A549 (cell line): Measurements from ENCODE around the gene PRAMEF1. TPM values are rescaled to one million over a fixed set of nuclear protein-coding genes. Genes with fewer than 3 reads are reported as not detected.

Experiments used
- ATAC-seq, 2 experiments: fragments of 200-7000 bp in 1 of 2; fragments of >200 bp in 1 of 2; cut with Nextera tagmentation in 1 of 2; cut with Tn5 transposase in 1 of 2; 3 replicates each; pipeline versions ENCODE4 v1.8.0 to v1.9.1; 2018 to 2020; ENCODE audit warnings: mild to moderate bottlenecking in 1 of 2, moderate library complexity in 1 of 2
- CTCF ChIA-PET: fragments of 300-600 bp; sonication (Branson Sonifier 250); formaldehyde crosslinking; extraction: SDS; loops from one replicate; lab custom pipeline; 2021; ENCODE audit warnings: antibody characterized with exemption, inconsistent platforms; lab: Yijun Ruan, JAX
- POLR2A ChIA-PET: fragments of 350-600 bp; formaldehyde crosslinking; extraction: SDS; loops from one replicate; lab custom pipeline; 2021; ENCODE audit warnings: antibody characterized with exemption, inconsistent platforms; lab: Yijun Ruan, JAX
- DNase-seq, 2 experiments: peaks; one replicate each; pipeline versions ENCODE4 v3.0.0 to v3.0.0-alpha.2; 2011 to 2016; ENCODE audit warnings: low read depth in 1 of 2, low spot score in 1 of 2
- FAIRE-seq: peaks from 2 replicates; lab custom pipeline; 2011; peaks lifted over from hg19 to GRCh38; lab: Jason Lieb, UNC
- H3K27ac ChIP-seq, 2 experiments: fragments of >200 bp; sonication (Bioruptor Twin); formaldehyde crosslinking; 3 replicates each; pipeline ENCODE4 v1.5.1; 2016 to 2017
- H3K4me1 ChIP-seq: fragments of >200 bp; sonication (Bioruptor Twin); formaldehyde crosslinking; 3 replicates; pipeline ENCODE4 v1.6.1; 2016
- H3K4me2 ChIP-seq: fragments of >200 bp; sonication (Bioruptor Twin); formaldehyde crosslinking; 3 replicates; pipeline ENCODE4 v1.6.1; 2016
- H3K4me3 ChIP-seq: fragments of >200 bp; sonication (Bioruptor Twin); formaldehyde crosslinking; 3 replicates; pipeline ENCODE4 v1.5.1; 2016
- H3K9me3 ChIP-seq: fragments of >200 bp; sonication (Bioruptor Twin); formaldehyde crosslinking; 3 replicates; pipeline ENCODE4 v1.6.1; 2016
- BHLHE40 ChIP-seq: IDR thresholded peaks from 2 replicates; pipeline ENCODE4 v1.6.1; 2012; ENCODE audit warnings: low read depth, low read length, inconsistent platforms
- CBX2 ChIP-seq: fragments of 200-600 bp; sonication (generic); IDR thresholded peaks from 2 replicates; pipeline ENCODE4 v1.6.1; 2016; ENCODE audit warnings: low read depth, mild to moderate bottlenecking, borderline replicate concordance
- CEBPB ChIP-seq, 2 experiments: fragments of >200 bp in 1 of 2; sonication (Bioruptor Twin) in 1 of 2; formaldehyde crosslinking in 1 of 2; IDR thresholded peaks; 2 replicates each; pipeline ENCODE4 v1.6.1; 2012 to 2016
- CHD2 ChIP-seq: fragments of 150-350 bp; IDR thresholded peaks from 2 replicates; pipeline ENCODE4 v1.6.1; 2014; ENCODE audit warnings: low read length; ENCODE audit not compliant: partially characterized antibody
- EHMT2 ChIP-seq: fragments of 200-600 bp; sonication (generic); IDR thresholded peaks from 2 replicates; pipeline ENCODE4 v1.6.1; 2016; ENCODE audit warnings: antibody characterized with exemption, low read depth, mild to moderate bottlenecking, moderate library complexity
- KDM5A ChIP-seq: fragments of 200-600 bp; sonication (generic); IDR thresholded peaks from 2 replicates; pipeline ENCODE4 v1.6.1; 2016; ENCODE audit warnings: antibody characterized with exemption, mild to moderate bottlenecking
- MAFK ChIP-seq: fragments of 450-650 bp; IDR thresholded peaks from 2 replicates; pipeline ENCODE4 v1.6.1; 2014; ENCODE audit not compliant: partially characterized antibody
- MYC ChIP-seq: IDR thresholded peaks from 2 replicates; pipeline ENCODE4 v1.6.1; 2012; ENCODE audit warnings: mild to moderate bottlenecking, inconsistent platforms, low read length, improper control_type of control experiment, borderline replicate concordance
- NFE2L2 ChIP-seq: fragments of 150-350 bp; conservative IDR thresholded peaks from 2 replicates; pipeline ENCODE4 v1.6.1; 2014; ENCODE audit warnings: low read length
- NPAS2 ChIP-seq: fragments of 250-450 bp; sonication (Bioruptor Pico); IDR thresholded peaks from 2 replicates; pipeline ENCODE4 v1.8.0; 2022; ENCODE audit warnings: mild to moderate bottlenecking, moderate library complexity, borderline replicate concordance
- NR3C1 ChIP-seq: fragments of >200 bp; sonication (Bioruptor Twin); formaldehyde crosslinking; IDR thresholded peaks from 3 replicates; pipeline ENCODE4 v1.6.1; 2017
- POLR2A ChIP-seq: IDR thresholded peaks from 2 replicates; pipeline ENCODE4 v1.6.1; 2012; ENCODE audit warnings: mild to moderate bottlenecking, low read length
- POLR2AphosphoS2 ChIP-seq: conservative IDR thresholded peaks from 2 replicates; pipeline ENCODE4 v1.6.1; 2012; ENCODE audit warnings: low read length, improper control_type of control experiment, inconsistent platforms
- RAD21 ChIP-seq, 2 experiments: fragments of >200 bp in 1 of 2; sonication (Bioruptor Twin) in 1 of 2; formaldehyde crosslinking in 1 of 2; IDR thresholded peaks in 1 of 2; conservative IDR thresholded peaks in 1 of 2; 2 replicates in 1 of 2; 3 replicates in 1 of 2; pipeline ENCODE4 v1.6.1; 2012 to 2018; ENCODE audit warnings: inconsistent platforms in 1 of 2
- RARB ChIP-seq: fragments of 250-450 bp; sonication (Bioruptor Pico); IDR thresholded peaks from 2 replicates; pipeline ENCODE4 v1.8.0; 2021; ENCODE audit warnings: mild to moderate bottlenecking, moderate library complexity
- SREBF2 ChIP-seq: fragments of 450-650 bp; IDR thresholded peaks from 2 replicates; pipeline ENCODE4 v1.6.1; 2014; ENCODE audit warnings: mild to moderate bottlenecking, moderate library complexity
- ZC3H11A ChIP-seq: fragments of 450-650 bp; IDR thresholded peaks from 2 replicates; pipeline ENCODE4 v1.6.1; 2014; ENCODE audit warnings: antibody characterized with exemption, mild to moderate bottlenecking
- ZFP36 ChIP-seq: fragments of 450-650 bp; IDR thresholded peaks from 2 replicates; pipeline ENCODE4 v1.6.1; 2014; ENCODE audit warnings: borderline replicate concordance; ENCODE audit not compliant: partially characterized antibody
- ZNF302 ChIP-seq: fragments of 250-450 bp; sonication (Bioruptor Pico); IDR thresholded peaks from 2 replicates; pipeline ENCODE4 v1.9.0; 2021; ENCODE audit warnings: inconsistent platforms, mild to moderate bottlenecking, moderate library complexity
- WGBS: methylation state at CpG from one replicate; pipeline ENCODE4 v1.1.6; 2017; ENCODE audit errors: missing lambda C conversion rate; 5-methylcytosine and 5-hydroxymethylcytosine counted together
- polyA plus RNA-seq, 4 experiments: library from polyadenylated mRNA; depleted of rRNA in 3 of 4; stranded (reverse); fragments of >200 nt; fragmentation: RNase III in 1 of 4; extraction: RNeasy Plus Mini Kit Qiagen cat#74134 plus additional on column Dnase treatment in 1 of 4; gene quantifications; 2 replicates in 3 of 4; 3 replicates in 1 of 4; pipeline ENCODE4 v1.2.3, GENCODE V29; 2011 to 2017
- TF ChIP-seq, protein P1 (sequence below): fragments of 250-450 bp; sonication (Bioruptor Pico); IDR thresholded peaks from 2 replicates; pipeline ENCODE4 v1.5.0; 2020; ENCODE audit warnings: low read depth, mild to moderate bottlenecking, moderate library complexity
- TF ChIP-seq, protein P2 (sequence below): IDR thresholded peaks from 2 replicates; pipeline ENCODE4 v1.6.1; 2012
- TF ChIP-seq, protein P3 (sequence below): fragments of 150-350 bp; IDR thresholded peaks from 2 replicates; pipeline ENCODE4 v1.6.1; 2014; ENCODE audit warnings: low read depth, mild to moderate bottlenecking, low read length
- TF ChIP-seq, protein P4 (sequence below): fragments of 450-650 bp; IDR thresholded peaks from 2 replicates; pipeline ENCODE4 v1.6.1; 2014; ENCODE audit warnings: antibody characterized with exemption
- TF ChIP-seq, protein P5 (sequence below): fragments of 250-450 bp; sonication (Bioruptor Pico); IDR thresholded peaks from 2 replicates; pipeline ENCODE4 v1.5.0; 2021; ENCODE audit warnings: mild to moderate bottlenecking, moderate library complexity, borderline replicate concordance

PRAMEF1 gene
- polyA plus RNA-seq, 2 of the 4 experiments (the other 2 are of a cell fraction), result not detected

DNA sequence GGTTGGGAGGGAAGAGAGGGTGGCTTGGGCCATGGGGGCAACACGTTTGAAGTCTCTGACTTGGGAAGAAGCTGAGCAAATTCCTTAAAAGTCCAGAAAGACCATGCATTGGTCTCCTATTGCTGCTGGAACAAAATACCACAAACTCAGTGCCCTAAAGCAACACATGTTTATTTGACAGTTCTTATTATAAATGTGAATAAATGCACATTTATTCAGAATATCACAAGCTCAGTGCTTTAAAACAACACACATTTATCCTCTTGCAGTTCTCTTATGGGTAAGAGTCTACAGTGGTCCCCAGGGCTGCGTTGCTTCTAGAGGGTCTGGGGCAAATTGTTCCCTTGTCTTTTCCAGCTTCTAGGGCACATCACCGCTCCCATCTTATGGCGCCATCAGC is 27.7 kb upstream of the PRAMEF1 start:
- Histone ChIP-seq H3K4me2 (no peak overlapping the region), H3K9me3 (no peaks in the 10 kb centered on the region), H3K4me1 (no peaks in the 10 kb centered on the region), H3K27ac (no peak overlapping the region), H3K4me3 (no peak overlapping the region)
- ATAC-seq (no peak), FAIRE-seq (no peak), DNase-seq (no peak)
- TF ChIP-seq ZNF302 (CRISPR knock-in tag) (no peak), RAD21 (conservative IDR thresholded peaks at IDR 0.05 in 1 of 2, IDR thresholded peaks at IDR 0.05 in 1 of 2) (no peak), CEBPB (IDR thresholded peaks at IDR 0.05) (no peak), POLR2A (no peak), MAFK (no peak), ZFP36 (no peak), CBX2 (no peak)
- ChIA-PET POLR2A (no interaction called here), CTCF (no interaction called here)
- WGBS, result 49% methylated on average over 4 of the region's 4 CpGs

DNA sequence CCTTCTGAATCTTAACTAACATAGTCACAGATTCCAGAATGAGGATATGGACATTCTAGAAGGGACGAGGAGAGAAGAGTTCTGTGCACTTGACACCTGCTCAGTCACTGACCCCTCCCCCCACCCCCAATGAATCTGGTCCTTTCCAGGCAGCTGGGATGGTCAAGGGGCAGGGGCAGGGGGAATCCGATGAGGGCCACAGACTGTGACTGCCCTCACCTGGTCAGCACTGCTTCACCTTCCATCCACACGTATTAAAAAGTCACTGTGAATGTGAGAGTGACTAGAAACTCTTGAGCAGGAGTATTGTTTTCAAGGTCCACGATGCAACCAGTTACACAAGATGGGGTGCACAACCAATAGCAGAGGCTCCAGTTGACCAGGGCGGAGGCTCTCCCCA is 27.2 kb upstream of the PRAMEF1 start:
- Histone ChIP-seq H3K4me1 (no peaks in the 10 kb centered on the region), H3K27ac (no peak overlapping the region), H3K4me2 (no peak overlapping the region), H3K9me3 (no peaks in the 10 kb centered on the region), H3K4me3 (no peak overlapping the region)
- POLR2A ChIA-PET, result no interaction called here
- no peak for DNase-seq
- no peak for FAIRE-seq
- TF ChIP-seq EHMT2, result no peak
- TF ChIP-seq SREBF2, result no peak
- TF ChIP-seq RAD21 (conservative IDR thresholded peaks at IDR 0.05 in 1 of 2, IDR thresholded peaks at IDR 0.05 in 1 of 2), result no peak
- no peak for TF ChIP-seq ZC3H11A
- TF ChIP-seq CHD2, result no peak
- TF ChIP-seq POLR2AphosphoS2, result no peak
- no peak for TF ChIP-seq BHLHE40
- no peak for TF ChIP-seq NPAS2 (CRISPR knock-in tag)
- TF ChIP-seq, protein P1, sequence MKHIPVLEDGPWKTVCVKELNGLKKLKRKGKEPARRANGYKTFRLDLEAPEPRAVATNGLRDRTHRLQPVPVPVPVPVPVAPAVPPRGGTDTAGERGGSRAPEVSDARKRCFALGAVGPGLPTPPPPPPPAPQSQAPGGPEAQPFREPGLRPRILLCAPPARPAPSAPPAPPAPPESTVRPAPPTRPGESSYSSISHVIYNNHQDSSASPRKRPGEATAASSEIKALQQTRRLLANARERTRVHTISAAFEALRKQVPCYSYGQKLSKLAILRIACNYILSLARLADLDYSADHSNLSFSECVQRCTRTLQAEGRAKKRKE (CRISPR knock-in tag), result no peak
- TF ChIP-seq, protein P2, sequence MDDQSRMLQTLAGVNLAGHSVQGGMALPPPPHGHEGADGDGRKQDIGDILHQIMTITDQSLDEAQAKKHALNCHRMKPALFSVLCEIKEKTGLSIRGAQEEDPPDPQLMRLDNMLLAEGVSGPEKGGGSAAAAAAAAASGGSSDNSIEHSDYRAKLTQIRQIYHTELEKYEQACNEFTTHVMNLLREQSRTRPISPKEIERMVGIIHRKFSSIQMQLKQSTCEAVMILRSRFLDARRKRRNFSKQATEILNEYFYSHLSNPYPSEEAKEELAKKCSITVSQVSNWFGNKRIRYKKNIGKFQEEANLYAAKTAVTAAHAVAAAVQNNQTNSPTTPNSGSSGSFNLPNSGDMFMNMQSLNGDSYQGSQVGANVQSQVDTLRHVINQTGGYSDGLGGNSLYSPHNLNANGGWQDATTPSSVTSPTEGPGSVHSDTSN, result no peak
- TF ChIP-seq MYC, result no peak
- TF ChIP-seq, protein P3, sequence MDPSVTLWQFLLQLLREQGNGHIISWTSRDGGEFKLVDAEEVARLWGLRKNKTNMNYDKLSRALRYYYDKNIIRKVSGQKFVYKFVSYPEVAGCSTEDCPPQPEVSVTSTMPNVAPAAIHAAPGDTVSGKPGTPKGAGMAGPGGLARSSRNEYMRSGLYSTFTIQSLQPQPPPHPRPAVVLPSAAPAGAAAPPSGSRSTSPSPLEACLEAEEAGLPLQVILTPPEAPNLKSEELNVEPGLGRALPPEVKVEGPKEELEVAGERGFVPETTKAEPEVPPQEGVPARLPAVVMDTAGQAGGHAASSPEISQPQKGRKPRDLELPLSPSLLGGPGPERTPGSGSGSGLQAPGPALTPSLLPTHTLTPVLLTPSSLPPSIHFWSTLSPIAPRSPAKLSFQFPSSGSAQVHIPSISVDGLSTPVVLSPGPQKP, result no peak
- TF ChIP-seq NR3C1, result no peak
- TF ChIP-seq KDM5A, result no peak
- TF ChIP-seq, protein P4, sequence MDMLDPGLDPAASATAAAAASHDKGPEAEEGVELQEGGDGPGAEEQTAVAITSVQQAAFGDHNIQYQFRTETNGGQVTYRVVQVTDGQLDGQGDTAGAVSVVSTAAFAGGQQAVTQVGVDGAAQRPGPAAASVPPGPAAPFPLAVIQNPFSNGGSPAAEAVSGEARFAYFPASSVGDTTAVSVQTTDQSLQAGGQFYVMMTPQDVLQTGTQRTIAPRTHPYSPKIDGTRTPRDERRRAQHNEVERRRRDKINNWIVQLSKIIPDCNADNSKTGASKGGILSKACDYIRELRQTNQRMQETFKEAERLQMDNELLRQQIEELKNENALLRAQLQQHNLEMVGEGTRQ, result no peak
- no peak for TF ChIP-seq CEBPB (IDR thresholded peaks at IDR 0.05)
- TF ChIP-seq ZFP36, result no peak
- no peak for TF ChIP-seq NFE2L2
- 7% methylated on average over 5 of the region's 5 CpGs for WGBS
- CTCF ChIA-PET, result interaction anchor here (0.9 kb wide), 1 partner anchor 11 kb away, joined by 6 read pairs; no protein-coding TSS in a partner anchor
- ATAC-seq, result no peak

DNA sequence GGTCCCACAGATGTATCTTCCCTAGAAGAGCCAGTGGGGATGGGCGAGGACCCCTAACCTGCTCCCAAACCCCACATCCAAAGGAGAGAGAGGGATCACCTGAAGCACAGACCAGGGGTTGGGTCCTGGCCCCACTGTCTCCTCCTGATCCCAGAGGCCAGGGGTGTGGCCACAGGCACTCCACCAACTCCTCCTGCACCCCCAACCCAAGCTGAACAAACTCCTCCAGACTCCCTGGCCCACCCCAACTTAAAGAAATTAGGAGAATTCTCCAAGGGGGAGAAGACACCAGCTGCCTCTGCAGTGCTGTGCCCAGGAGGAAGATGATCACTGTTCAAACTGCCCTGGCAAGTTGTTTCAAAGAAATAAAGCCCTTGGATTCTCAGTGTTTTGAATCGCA is 22.2 kb upstream of the PRAMEF1 start:
- no peaks in the 10 kb centered on the region for H3K4me1 ChIP-seq
- H3K27ac ChIP-seq, result no peak overlapping the region
- 0% methylated on average over 1 of the region's 2 CpGs for WGBS
- ATAC-seq (no peak), FAIRE-seq (no peak), DNase-seq (no peak)
- TF ChIP-seq ZFP36, result no peak
- TF ChIP-seq NPAS2 (CRISPR knock-in tag), result no peak
- no peak for TF ChIP-seq RARB (CRISPR knock-in tag)
- TF ChIP-seq, protein P2, result no peak
- TF ChIP-seq, protein P5, sequence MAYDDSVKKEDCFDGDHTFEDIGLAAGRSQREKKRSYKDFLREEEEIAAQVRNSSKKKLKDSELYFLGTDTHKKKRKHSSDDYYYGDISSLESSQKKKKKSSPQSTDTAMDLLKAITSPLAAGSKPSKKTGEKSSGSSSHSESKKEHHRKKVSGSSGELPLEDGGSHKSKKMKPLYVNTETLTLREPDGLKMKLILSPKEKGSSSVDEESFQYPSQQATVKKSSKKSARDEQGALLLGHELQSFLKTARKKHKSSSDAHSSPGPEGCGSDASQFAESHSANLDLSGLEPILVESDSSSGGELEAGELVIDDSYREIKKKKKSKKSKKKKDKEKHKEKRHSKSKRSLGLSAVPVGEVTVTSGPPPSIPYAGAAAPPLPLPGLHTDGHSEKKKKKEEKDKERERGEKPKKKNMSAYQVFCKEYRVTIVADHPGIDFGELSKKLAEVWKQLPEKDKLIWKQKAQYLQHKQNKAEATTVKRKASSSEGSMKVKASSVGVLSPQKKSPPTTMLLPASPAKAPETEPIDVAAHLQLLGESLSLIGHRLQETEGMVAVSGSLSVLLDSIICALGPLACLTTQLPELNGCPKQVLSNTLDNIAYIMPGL (CRISPR knock-in tag), result no peak
- CTCF ChIA-PET, result no interaction called here
- H3K4me2 ChIP-seq, result no peak overlapping the region
- H3K4me3 ChIP-seq, result no peak overlapping the region
- POLR2A ChIA-PET, result no interaction called here
- no peaks in the 10 kb centered on the region for H3K9me3 ChIP-seq
